Measurements from ENCODE around the gene RNF152.

DNA sequence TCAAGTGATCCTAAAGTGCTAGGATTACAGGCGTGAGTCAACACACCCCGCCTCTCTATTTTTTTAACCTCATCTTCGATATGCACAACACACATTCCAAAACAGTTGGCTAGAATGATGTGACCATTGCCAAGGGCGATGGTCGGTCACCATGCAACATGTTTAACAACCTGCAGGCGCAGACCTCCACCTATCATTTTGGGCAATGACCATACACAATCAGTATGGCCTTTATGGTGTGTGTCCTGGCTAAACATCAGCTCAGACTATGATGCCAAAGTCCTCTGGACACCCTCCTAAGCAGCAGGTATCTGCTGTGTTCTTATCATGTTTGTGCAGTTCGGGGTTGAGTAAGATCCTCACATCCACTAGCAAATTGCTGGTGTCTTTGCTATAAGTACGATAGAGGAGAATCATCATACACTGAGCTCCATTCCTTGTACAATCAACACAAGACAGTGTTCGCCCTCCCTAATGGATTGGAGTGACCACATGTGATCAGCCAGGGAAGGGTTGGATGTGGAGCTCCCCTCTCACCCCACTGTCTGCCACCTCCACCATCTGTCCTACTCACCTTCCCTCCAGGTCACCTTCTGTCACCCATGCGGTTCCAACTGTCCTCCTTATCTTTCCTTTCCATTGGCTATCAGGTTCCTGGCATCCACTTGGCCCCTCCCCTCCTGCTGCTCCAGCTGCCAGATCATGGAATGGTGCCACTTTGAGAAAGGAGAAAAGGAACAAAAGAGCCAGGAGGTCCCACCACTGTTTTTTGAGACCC lies 7.9 kb upstream of the RNF152 start:
- TF ChIP-seq ZNF565 (CRISPR knock-in tag; conservative IDR thresholded peaks at IDR 0.05; ENCODE audit: low read depth) (no peak), PPARA (CRISPR knock-in tag; IDR thresholded peaks at IDR 0.05; ENCODE audit: borderline replicate concordance) (no peak), GLIS3 (CRISPR knock-in tag; IDR thresholded peaks at IDR 0.05) (no peak), PATZ1 (CRISPR knock-in tag; IDR thresholded peaks at IDR 0.05; ENCODE audit: borderline replicate concordance) (no peak), ZFP3 (CRISPR knock-in tag; IDR thresholded peaks at IDR 0.05) (no peak), TCF4 (CRISPR knock-in tag; IDR thresholded peaks at IDR 0.05; ENCODE audit: borderline replicate concordance) (no peak), RARB (CRISPR knock-in tag; IDR thresholded peaks at IDR 0.05) (no peak), TOX (CRISPR knock-in tag; IDR thresholded peaks at IDR 0.05; ENCODE audit: borderline replicate concordance) (no peak)
- TF ChIP-seq, protein P1, sequence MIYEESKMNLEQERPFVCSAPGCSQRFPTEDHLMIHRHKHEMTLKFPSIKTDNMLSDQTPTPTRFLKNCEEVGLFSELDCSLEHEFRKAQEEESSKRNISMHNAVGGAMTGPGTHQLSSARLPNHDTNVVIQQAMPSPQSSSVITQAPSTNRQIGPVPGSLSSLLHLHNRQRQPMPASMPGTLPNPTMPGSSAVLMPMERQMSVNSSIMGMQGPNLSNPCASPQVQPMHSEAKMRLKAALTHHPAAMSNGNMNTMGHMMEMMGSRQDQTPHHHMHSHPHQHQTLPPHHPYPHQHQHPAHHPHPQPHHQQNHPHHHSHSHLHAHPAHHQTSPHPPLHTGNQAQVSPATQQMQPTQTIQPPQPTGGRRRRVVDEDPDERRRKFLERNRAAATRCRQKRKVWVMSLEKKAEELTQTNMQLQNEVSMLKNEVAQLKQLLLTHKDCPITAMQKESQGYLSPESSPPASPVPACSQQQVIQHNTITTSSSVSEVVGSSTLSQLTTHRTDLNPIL (CRISPR knock-in tag; IDR thresholded peaks at IDR 0.05; ENCODE audit: low read depth): no peak
